OCI-LY7 (cell line): ENCODE measurements around the gene KLHL26. TPM values are rescaled to one million over a fixed set of nuclear protein-coding genes. Genes with fewer than 3 reads are reported as not detected.
"Not testable (repeated sequence)": the region's sequence is repeated elsewhere in the genome, so short reads cannot be mapped to it uniquely, and the experiment has no call there.

Source experiments
- BruUV-seq: library from RNA; stranded (reverse); fragments of 400-500 nt; replicated peaks from 2 replicates; lab custom pipeline; 2021; lab: Mats Ljungman, UMichigan
- CTCF ChIA-PET: fragments of 300-600 bp; sonication (Branson Sonifier 250); formaldehyde crosslinking; loops from one replicate; lab custom pipeline; 2022; ENCODE audit warnings: antibody characterized with exemption; ENCODE audit not compliant: unreplicated experiment; lab: Charles Lee
- POLR2A ChIA-PET: fragments of 300-600 bp; sonication (Branson Sonifier 250); formaldehyde crosslinking; loops from one replicate; lab custom pipeline; 2022; ENCODE audit warnings: antibody characterized with exemption; lab: Charles Lee
- DNase-seq: peaks from one replicate; pipeline ENCODE4 v3.0.0-alpha.2; 2015; ENCODE audit warnings: low spot score
- H2AFZ ChIP-seq: fragments of 200-600 bp; sonication (generic), shearing (Covaris generic); 2 replicates; pipeline ENCODE4 v1.6.1; 2014; ENCODE audit warnings: mild to moderate bottlenecking, antibody characterized with exemption, low read length, moderate library complexity
- H3K27ac ChIP-seq: fragments of 200-600 bp; sonication (generic); 2 replicates; pipeline ENCODE4 v1.5.1; 2014; ENCODE audit warnings: mixed run types, low read depth, mild to moderate bottlenecking, moderate library complexity, low read length, inconsistent platforms; ENCODE audit not compliant: poor library complexity, severe bottlenecking
- H3K36me3 ChIP-seq: fragments of 200-600 bp; sonication (generic); 2 replicates; pipeline ENCODE4 v1.6.1; 2014; ENCODE audit warnings: mild to moderate bottlenecking, antibody characterized with exemption, low read length, moderate library complexity, mixed read lengths; ENCODE audit not compliant: insufficient read depth
- H3K4me1 ChIP-seq: fragments of 200-600 bp; sonication (generic); 2 replicates; pipeline ENCODE4 v1.5.1; 2014; ENCODE audit warnings: mild to moderate bottlenecking, low read length; ENCODE audit not compliant: insufficient read depth, poor library complexity, severe bottlenecking
- H3K4me2 ChIP-seq: fragments of 200-600 bp; sonication (generic); 2 replicates; pipeline ENCODE4 v1.6.1; 2014; ENCODE audit warnings: mild to moderate bottlenecking, low read length
- H3K4me3 ChIP-seq: fragments of 200-600 bp; sonication (generic); 2 replicates; pipeline ENCODE4 v1.5.1; 2014; ENCODE audit warnings: mild to moderate bottlenecking, low read depth, low read length; ENCODE audit not compliant: poor library complexity, severe bottlenecking
- H3K79me2 ChIP-seq: fragments of 200-600 bp; sonication (generic); 2 replicates; pipeline ENCODE4 v1.6.1; 2016; ENCODE audit warnings: low read depth, mild to moderate bottlenecking, low read length, moderate library complexity, mixed read lengths; ENCODE audit not compliant: insufficient read depth
- H3K9me2 ChIP-seq: fragments of 200-600 bp; sonication (generic); 2 replicates; pipeline ENCODE4 v1.6.1; 2016; ENCODE audit warnings: mild to moderate bottlenecking, low read length, mixed read lengths; ENCODE audit not compliant: insufficient read depth
- H3K9me3 ChIP-seq: fragments of 200-600 bp; sonication (generic); 2 replicates; pipeline ENCODE4 v1.6.1; 2014; ENCODE audit warnings: mild to moderate bottlenecking, mixed run types, low read length, mixed read lengths
- H4K20me1 ChIP-seq: fragments of 200-600 bp; sonication (generic); 2 replicates; pipeline ENCODE4 v1.6.1; 2014; ENCODE audit warnings: mild to moderate bottlenecking, antibody characterized with exemption, low read length, moderate library complexity, mixed read lengths; ENCODE audit not compliant: insufficient read depth
- CTCF ChIP-seq: fragments of 200-600 bp; sonication (generic); conservative IDR thresholded peaks from 2 replicates; pipeline ENCODE4 v1.5.1; 2014; ENCODE audit warnings: mild to moderate bottlenecking, antibody characterized with exemption, low read length, moderate library complexity, mixed read lengths
- EZH2phosphoT487 ChIP-seq: fragments of 200-600 bp; sonication (generic); IDR thresholded peaks from 2 replicates; pipeline ENCODE4 v1.6.1; 2018; ENCODE audit warnings: low read depth, borderline replicate concordance, mild to moderate bottlenecking, mixed run types, antibody characterized with exemption, low read length, moderate library complexity, mixed read lengths
- intact Hi-C: fragments of 100-400 bp; cut with micrococcal nuclease; formaldehyde crosslinking; loops from one replicate; pipeline ENCODE4 v1.10.0; 2022; ENCODE audit not compliant: unreplicated experiment
- total RNA-seq, 2 experiments: library from RNA; depleted of rRNA in 1 of 2; stranded (reverse); fragments of >200 nt in 1 of 2; shearing (Covaris generic) in 1 of 2; gene quantifications; 2 replicates each; pipeline ENCODE4 v1.2.3, GENCODE V29; 2014 to 2022

Gene KLHL26
- total RNA-seq, 2 experiments from 2014 or later, result 1.0 to 8.9 TPM

- H3K4me1 ChIP-seq, result peaks cover 42% of the 10 kb centered on the region
- no peaks in the 10 kb centered on the region for H3K9me3 ChIP-seq
- no peaks in the 10 kb centered on the region for H3K9me2 ChIP-seq
- ChIA-PET CTCF (no interaction called here), POLR2A (interaction anchor here (1.1 kb wide), 1 partner anchor 47 kb away, joined by 3 read pairs; no protein-coding TSS in a partner anchor)
- no peak for TF ChIP-seq EZH2phosphoT487
- no peak for TF ChIP-seq CTCF
- no peak overlapping the region for H3K4me2 ChIP-seq
- peaks cover 10% of the 10 kb centered on the region for H3K79me2 ChIP-seq
- no peak for DNase-seq
- H2AFZ ChIP-seq, result no peak overlapping the region
- no peaks in the 10 kb centered on the region for H4K20me1 ChIP-seq
- no peak overlapping the region for H3K27ac ChIP-seq
- BruUV-seq, result no TSS peak
- H3K36me3 ChIP-seq, result peaks cover 17% of the 10 kb centered on the region; the same call in 1 of the 2 replicates
- intact Hi-C loops, result no loop called here
- no peak overlapping the region for H3K4me3 ChIP-seq
Measured at GRCh38 chr19:18591735-18592385, 45.0 kb upstream of the KLHL26 start.

- peak overlapping the region; percentile 62 for H3K4me3 ChIP-seq
- H3K79me2 ChIP-seq, DNase-seq, H3K27ac ChIP-seq, H4K20me1 ChIP-seq, H3K9me2 ChIP-seq, BruUV-seq, H2AFZ ChIP-seq, H3K9me3 ChIP-seq, intact Hi-C loops: not testable (repeated sequence)
- H3K4me1 ChIP-seq, result peaks cover 38% of the 10 kb centered on the region
- ChIA-PET CTCF (interaction anchor here (0.6 to 1.4 kb wide), 2 partner anchors 36 to 83 kb away, joined by 3 to 5 read pairs; no protein-coding TSS in a partner anchor), POLR2A (interaction anchor here (1.1 kb wide), 1 partner anchor 48 kb away, joined by 3 read pairs; no protein-coding TSS in a partner anchor)
- H3K36me3 ChIP-seq, result peaks cover 17% of the 10 kb centered on the region; the same call in 1 of the 2 replicates
- peak overlapping the region; percentile 80 for H3K4me2 ChIP-seq
Measured at GRCh38 chr19:18592732-18593131, 44.1 kb upstream of the KLHL26 start.

DNA sequence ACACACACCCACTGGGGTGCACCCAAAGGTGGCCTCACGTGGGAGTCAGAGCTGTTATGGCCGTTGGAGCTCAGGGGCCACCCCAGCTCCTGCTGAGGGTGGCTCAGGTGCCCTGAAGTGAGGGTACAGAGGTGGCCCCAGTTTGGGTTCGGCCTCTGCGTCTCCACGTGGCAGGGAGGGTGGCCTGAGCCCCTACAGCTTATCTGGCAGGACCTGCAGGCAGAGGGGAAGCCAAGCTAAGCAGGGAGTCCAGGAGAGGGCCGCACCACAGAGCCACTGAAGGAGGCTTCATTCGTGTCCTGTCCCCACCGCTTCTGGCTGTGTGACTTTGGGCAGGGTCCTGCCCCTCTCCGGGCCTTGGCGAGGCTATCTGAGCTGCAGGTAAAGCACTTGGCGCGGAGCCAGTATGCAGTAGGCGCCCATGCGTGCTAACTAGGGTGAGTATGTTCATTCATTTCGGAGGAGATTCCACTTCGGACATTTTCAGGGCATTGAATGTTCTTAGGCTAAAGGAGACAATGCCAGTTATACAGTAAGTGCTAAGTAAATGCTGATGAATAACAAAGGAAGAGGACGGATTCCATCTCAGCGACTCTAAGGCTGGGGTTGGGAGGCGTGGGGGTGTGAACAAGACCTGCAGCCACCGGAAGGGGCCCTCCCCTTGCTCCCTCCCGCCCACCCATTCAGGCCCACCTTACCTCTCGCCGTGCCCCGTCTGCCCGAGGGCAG, 43.3 kb upstream of the KLHL26 start:
- ChIA-PET POLR2A (interaction anchor here (0.6 to 1.1 kb wide), 3 partner anchors 48 to 561 kb away, joined by 3 to 5 read pairs (median 3); no protein-coding TSS in a partner anchor), CTCF (interaction anchor here (0.5 to 1.4 kb wide), 5 partner anchors 29 to 593 kb away, joined by 3 to 10 read pairs (median 5); no protein-coding TSS in a partner anchor)
- H3K36me3 ChIP-seq, result peaks cover 17% of the 10 kb centered on the region; the same call in 1 of the 2 replicates
- peak overlapping the region; percentile 62 for H3K4me3 ChIP-seq
- no peak for TF ChIP-seq CTCF
- no peak for TF ChIP-seq EZH2phosphoT487
- no peak overlapping the region for H2AFZ ChIP-seq
- peaks cover 10% of the 10 kb centered on the region for H3K79me2 ChIP-seq
- H4K20me1 ChIP-seq, result no peaks in the 10 kb centered on the region
- H3K9me2 ChIP-seq, result no peaks in the 10 kb centered on the region
- no TSS peak for BruUV-seq
- peaks cover 32% of the 10 kb centered on the region for H3K4me1 ChIP-seq
- intact Hi-C loops, result loop anchor here (1.0 to 2.0 kb wide), 2 partner anchors 79 to 254 kb away; no protein-coding TSS in a partner anchor
- H3K9me3 ChIP-seq, result no peaks in the 10 kb centered on the region
- H3K27ac ChIP-seq, result peak overlapping the region; percentile 31
- peak; percentile 39 for DNase-seq
- H3K4me2 ChIP-seq, result peak overlapping the region; percentile 80
